Measurements from ENCODE around the gene GALNTL6.

GALNTL6 gene

GRCh38 chr4:172776203-172776861, 963.1 kb downstream of the GALNTL6 start:
- H4K20me1 ChIP-seq (ENCODE audit: insufficient read depth, low read length, poor library complexity, severe bottlenecking), result no peaks in the 10 kb centered on the region
- H3K9me3 ChIP-seq (ENCODE audit: insufficient read depth, low read depth, low read length), result no peaks in the 10 kb centered on the region
- no peak overlapping the region for H2AFZ ChIP-seq (ENCODE audit: low read length)
- H3K79me2 ChIP-seq (ENCODE audit: insufficient read depth, low read length), result no peaks in the 10 kb centered on the region
- no peak overlapping the region for H3K4me3 ChIP-seq (ENCODE audit: low read length, poor library complexity, severe bottlenecking)
- no peak overlapping the region for H3K9ac ChIP-seq (ENCODE audit: low read depth, low read length, poor library complexity, severe bottlenecking)
- H3K9me2 ChIP-seq (replicated peaks; ENCODE audit: low read depth, low read length), result no peaks in the 10 kb centered on the region
- TF ChIP-seq, protein P1, sequence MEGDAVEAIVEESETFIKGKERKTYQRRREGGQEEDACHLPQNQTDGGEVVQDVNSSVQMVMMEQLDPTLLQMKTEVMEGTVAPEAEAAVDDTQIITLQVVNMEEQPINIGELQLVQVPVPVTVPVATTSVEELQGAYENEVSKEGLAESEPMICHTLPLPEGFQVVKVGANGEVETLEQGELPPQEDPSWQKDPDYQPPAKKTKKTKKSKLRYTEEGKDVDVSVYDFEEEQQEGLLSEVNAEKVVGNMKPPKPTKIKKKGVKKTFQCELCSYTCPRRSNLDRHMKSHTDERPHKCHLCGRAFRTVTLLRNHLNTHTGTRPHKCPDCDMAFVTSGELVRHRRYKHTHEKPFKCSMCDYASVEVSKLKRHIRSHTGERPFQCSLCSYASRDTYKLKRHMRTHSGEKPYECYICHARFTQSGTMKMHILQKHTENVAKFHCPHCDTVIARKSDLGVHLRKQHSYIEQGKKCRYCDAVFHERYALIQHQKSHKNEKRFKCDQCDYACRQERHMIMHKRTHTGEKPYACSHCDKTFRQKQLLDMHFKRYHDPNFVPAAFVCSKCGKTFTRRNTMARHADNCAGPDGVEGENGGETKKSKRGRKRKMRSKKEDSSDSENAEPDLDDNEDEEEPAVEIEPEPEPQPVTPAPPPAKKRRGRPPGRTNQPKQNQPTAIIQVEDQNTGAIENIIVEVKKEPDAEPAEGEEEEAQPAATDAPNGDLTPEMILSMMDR (conservative IDR thresholded peaks at IDR 0.05; ENCODE audit: low read length), result no peak
- H3K4me2 ChIP-seq (ENCODE audit: low read depth, low read length, poor library complexity, severe bottlenecking), result no peak overlapping the region
- H3K4me1 ChIP-seq (ENCODE audit: insufficient read depth, low read length, poor library complexity, severe bottlenecking), result no peaks in the 10 kb centered on the region
- no peaks in the 10 kb centered on the region for H3K27me3 ChIP-seq (ENCODE audit: insufficient read depth, low read length, poor library complexity, severe bottlenecking)
- H3K36me3 ChIP-seq (ENCODE audit: insufficient read depth, low read length), result no peaks in the 10 kb centered on the region
- no peaks in the 10 kb centered on the region for H3F3A ChIP-seq (ENCODE audit: low read depth)

GRCh38 chr4:172777729-172778431, 964.7 kb downstream of the GALNTL6 start:
- Histone ChIP-seq H3K36me3 (ENCODE audit: insufficient read depth, low read length) (no peaks in the 10 kb centered on the region), H3K4me1 (ENCODE audit: insufficient read depth, low read length, poor library complexity, severe bottlenecking) (no peaks in the 10 kb centered on the region), H4K20me1 (ENCODE audit: insufficient read depth, low read length, poor library complexity, severe bottlenecking) (no peaks in the 10 kb centered on the region), H3K9me3 (ENCODE audit: insufficient read depth, low read depth, low read length) (no peaks in the 10 kb centered on the region), H2AFZ (ENCODE audit: low read length) (no peak overlapping the region), H3K4me2 (ENCODE audit: low read depth, low read length, poor library complexity, severe bottlenecking) (no peak overlapping the region), H3K4me3 (ENCODE audit: low read length, poor library complexity, severe bottlenecking) (no peak overlapping the region), H3K27me3 (ENCODE audit: insufficient read depth, low read length, poor library complexity, severe bottlenecking) (no peaks in the 10 kb centered on the region), H3F3A (ENCODE audit: low read depth) (no peaks in the 10 kb centered on the region), H3K9ac (ENCODE audit: low read depth, low read length, poor library complexity, severe bottlenecking) (no peak overlapping the region), H3K9me2 (replicated peaks; ENCODE audit: low read depth, low read length) (no peaks in the 10 kb centered on the region), H3K79me2 (ENCODE audit: insufficient read depth, low read length) (no peaks in the 10 kb centered on the region)
- TF ChIP-seq EZH2phosphoT487 (IDR thresholded peaks at IDR 0.05; ENCODE audit: borderline replicate concordance), result no peak
- TF ChIP-seq, protein P1 (conservative IDR thresholded peaks at IDR 0.05; ENCODE audit: low read length), result no peak

- Histone ChIP-seq H3K9me3 (ENCODE audit: insufficient read depth, low read depth, low read length) (no peaks in the 10 kb centered on the region), H3K4me1 (ENCODE audit: insufficient read depth, low read length, poor library complexity, severe bottlenecking) (no peaks in the 10 kb centered on the region), H2AFZ (ENCODE audit: low read length) (no peak overlapping the region), H3K4me2 (ENCODE audit: low read depth, low read length, poor library complexity, severe bottlenecking) (no peak overlapping the region), H3K79me2 (ENCODE audit: insufficient read depth, low read length) (no peaks in the 10 kb centered on the region), H3K4me3 (ENCODE audit: low read length, poor library complexity, severe bottlenecking) (no peak overlapping the region), H3K9me2 (replicated peaks; ENCODE audit: low read depth, low read length) (no peaks in the 10 kb centered on the region), H3K27me3 (ENCODE audit: insufficient read depth, low read length, poor library complexity, severe bottlenecking) (no peaks in the 10 kb centered on the region), H4K20me1 (ENCODE audit: insufficient read depth, low read length, poor library complexity, severe bottlenecking) (no peaks in the 10 kb centered on the region), H3K9ac (ENCODE audit: low read depth, low read length, poor library complexity, severe bottlenecking) (no peak overlapping the region), H3F3A (ENCODE audit: low read depth) (no peaks in the 10 kb centered on the region), H3K36me3 (ENCODE audit: insufficient read depth, low read length) (no peaks in the 10 kb centered on the region)
- TF ChIP-seq, protein P1 (conservative IDR thresholded peaks at IDR 0.05; ENCODE audit: low read length), result no peak
- TF ChIP-seq EZH2phosphoT487 (IDR thresholded peaks at IDR 0.05; ENCODE audit: borderline replicate concordance), result no peak
Observed at GRCh38 chr4:172778583-172778982, 965.4 kb downstream of the GALNTL6 start.
